Measurements from ENCODE around the gene SYNE2.
"Not testable (repeated sequence)": the region's sequence is repeated elsewhere in the genome, so short reads cannot be mapped to it uniquely, and the experiment has no call there.

SYNE2 gene

DNA sequence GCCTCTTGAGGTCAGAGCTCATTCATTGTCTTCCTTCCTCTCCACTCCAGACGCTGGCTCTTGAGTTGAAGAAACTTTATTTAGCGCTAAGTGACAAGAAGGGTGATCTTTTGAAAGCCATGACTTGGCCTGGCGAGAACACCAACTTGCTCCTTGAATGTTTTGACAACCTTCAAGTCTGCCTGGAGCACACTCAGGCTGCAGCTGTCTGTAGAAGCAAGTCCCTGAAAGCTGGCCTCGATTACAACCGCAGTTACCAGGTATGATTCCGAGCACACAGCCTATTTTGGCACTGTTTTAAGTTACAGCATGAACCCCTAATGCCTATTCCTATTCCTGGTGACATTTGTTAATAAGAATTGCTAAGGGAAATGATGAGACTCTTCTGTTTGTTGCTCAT, 273.7 kb downstream of the SYNE2 start:
- DNase-seq = no peak

DNA sequence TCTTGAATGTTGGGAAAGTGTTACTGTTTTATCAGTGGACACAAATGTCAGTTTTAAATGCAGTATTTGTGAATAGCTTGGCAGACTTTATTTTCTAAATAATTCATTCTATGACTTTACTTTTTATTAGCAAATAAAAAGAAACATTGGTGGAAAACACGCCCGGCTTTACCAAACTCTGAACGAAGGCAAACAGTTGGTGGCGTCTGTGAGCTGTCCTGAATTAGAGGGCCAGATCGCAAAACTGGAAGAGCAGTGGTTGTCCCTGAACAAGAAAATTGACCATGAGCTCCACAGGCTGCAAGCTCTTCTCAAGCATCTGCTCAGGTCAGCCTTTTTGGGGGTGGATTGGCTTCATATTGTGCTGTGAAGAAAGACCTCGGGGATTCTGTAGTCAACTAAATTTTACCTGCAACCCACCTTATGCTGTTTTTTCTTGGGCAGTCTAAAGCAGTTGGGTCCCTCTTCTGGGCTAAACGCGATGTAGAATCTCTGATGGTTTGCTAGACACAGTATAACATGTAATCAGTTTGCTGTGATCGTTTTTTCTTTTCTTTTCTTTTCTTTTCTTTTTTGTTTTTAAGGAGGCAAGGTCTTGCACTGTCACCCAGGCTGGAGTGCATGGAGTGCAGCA, 285.0 kb downstream of the SYNE2 start:
- no peak for DNase-seq

GRCh38 chr14:64147126-64147790, 294.5 kb downstream of the SYNE2 start:
- no peak for DNase-seq

DNA sequence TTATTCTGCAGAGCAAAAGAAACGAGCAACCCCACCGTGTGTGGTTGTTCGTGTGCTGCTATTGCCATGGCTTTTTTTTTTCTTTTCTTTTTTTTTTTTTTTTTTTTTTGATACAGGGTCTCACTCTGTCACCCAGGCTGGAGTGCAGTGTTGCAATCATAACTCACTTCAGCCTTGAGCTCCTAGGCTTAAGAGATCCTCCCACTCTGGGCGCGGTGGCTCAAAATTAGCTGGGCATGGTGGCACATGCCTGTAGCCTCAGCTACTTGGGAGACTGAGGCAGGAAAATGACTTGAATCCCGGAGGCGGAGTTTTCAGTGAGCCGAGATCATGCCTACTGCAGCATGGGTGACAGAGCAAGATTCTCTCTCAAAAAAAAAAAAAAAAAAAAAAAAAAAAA, 297.1 kb downstream of the SYNE2 start:
- DNase-seq = no peak

DNA sequence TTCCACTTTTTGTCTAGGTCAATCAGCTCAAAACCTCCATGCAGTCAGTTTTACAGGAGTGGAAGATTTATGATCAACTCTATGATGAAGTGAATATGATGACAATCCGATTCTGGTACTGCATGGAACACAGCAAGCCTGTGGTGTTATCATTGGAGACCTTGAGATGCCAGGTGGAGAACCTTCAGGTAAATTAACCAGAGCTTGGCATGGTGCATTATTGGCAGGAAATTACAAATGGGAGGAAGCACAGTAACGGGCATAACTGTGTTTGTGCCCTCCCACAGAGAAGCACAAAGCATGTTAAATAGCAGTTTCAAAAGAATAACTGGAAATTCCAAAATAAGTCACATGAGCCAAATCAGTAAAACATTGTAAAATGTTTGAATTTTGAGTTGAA, 305.8 kb downstream of the SYNE2 start:
- no peak for DNase-seq

GRCh38 chr14:64159588-64159987, 306.8 kb downstream of the SYNE2 start:
- no peak for DNase-seq

- no peak for DNase-seq
Observed at GRCh38 chr14:64170181-64170580, 317.4 kb downstream of the SYNE2 start.

- no peak for DNase-seq
Observed at GRCh38 chr14:64174922-64175782, 322.3 kb downstream of the SYNE2 start.

GRCh38 chr14:64176330-64176729, 323.5 kb downstream of the SYNE2 start:
- DNase-seq = no peak

DNA sequence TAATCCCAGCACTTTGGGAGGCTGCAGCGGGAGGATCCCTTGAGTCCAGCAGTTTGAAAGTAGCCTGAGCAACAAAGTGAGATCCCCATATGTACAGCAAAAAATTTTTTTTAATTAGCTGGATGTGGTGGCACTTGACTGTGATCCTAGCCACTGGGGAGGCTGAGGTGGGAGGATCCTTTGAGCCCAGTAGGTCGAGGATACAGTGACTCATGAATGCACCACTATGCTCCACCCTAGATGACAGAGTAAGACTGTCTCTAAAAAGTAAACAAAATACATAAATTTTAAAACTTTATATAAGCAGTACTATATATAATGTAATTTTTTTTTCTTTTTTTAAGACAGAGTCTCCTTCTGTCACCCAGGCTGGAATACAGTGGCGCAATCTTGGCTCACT, 326.0 kb downstream of the SYNE2 start:
- DNase-seq = no peak

GRCh38 chr14:64182908-64183307, 330.1 kb downstream of the SYNE2 start:
- DNase-seq = not testable (repeated sequence)

DNA sequence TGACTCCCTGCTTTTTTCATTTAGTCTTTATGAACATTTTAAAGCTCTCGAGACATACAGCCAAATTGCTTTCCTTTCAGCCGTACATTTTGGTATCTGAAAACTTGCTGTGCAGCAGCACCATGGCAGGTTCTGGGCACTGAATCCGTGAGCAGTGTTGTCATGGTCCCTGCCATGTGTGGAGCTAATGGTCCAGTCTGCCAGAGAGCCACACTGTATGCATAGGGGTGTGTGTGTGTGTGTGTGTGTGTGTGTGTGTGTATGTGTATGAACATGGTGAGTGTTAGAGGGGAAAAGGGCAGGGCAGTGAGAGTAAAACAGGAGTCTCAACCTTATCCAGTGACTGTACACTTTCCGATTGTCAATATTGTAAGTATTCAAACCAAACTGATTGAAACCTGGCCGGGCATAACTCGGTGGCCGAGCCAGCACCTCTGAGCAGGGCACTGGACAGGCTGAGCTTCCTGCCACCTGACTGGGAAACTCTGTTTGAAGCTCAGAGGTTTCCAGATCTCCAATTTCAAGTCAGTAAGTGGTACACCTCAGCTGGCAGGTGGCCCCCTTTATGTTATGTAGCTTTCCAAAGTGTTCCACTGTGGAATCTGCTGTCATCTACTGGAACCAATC, 331.4 kb downstream of the SYNE2 start:
- DNase-seq = no peak

DNA sequence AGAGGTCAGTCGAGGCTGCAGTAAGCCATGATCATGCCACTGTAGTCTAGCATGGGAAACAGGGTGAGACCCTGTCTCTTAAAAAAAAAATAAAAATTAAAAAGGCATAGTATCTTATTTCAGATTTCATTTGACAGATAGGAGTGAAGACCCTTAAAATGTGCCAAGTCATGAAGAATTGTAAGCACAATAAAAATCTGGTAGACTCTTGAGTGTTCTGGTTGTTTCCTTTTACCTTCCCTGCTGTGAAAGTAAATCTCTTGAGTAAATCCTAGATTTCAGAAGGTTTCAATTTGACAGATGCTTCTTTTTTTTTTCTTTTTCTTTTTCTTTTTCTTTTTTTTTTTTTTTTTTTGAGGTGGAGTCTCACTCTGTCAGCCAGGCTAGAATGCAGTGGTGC, 332.4 kb downstream of the SYNE2 start:
- DNase-seq = no peak

DNA sequence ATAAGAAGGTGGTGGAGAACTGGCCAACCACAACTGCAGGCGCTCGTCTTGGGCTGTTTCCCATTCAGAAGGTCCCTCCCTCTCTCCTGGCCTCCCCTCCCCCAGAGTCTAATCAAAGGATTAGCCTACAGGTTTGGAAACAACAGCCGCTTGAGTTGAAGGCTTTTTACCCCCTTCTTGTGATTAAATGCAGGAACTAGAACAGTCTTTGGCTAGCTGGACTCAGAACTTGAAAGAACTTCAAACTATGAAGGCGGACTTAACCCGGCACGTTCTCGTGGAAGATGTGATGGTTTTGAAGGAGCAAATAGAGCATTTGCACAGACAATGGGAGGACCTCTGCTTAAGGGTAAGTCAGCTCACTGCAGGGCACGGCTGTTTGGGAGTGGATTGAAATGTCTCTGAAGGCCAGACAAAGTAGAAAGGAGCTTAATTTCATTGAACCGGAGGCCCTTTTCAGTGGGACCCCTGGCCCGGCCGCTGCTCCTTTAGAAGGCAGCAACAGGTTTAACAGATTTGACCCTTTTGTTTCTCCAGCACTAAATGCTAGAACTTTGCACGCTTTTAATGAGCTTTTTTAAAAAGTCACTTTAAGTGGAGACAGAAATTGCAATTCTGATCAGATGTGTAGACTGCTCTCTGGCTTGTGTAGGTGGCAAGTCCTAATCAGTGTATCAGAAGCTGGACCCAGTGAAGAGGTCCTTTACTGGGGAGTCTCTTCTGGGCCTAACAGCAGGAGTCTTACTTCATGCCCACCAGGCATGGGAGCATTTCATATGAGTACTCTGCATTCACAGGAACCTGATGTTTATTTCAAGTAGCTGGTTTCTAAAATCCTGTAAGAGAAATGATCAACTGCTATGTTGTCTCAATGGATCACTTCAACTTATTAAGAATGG, 333.7 kb downstream of the SYNE2 start:
- DNase-seq = no peak

DNA sequence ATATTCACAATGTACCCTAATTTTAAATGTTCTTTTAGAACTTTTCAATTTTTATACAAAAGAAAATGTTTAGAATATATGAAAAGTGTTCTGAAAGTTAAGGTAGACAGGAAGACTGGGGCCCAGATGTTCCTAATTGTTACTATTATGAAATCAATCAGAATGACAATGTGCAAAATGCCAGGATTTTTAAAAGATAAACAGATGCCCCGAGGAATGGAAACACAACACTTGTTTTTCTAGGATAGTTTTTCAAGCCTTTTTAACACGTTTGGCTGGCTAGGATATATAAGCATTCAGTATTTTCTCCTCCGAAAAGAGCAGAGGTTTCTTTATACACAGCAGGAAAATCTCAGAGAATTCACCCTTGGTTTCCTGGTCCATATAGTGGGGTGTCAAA, 334.5 kb downstream of the SYNE2 start:
- DNase-seq = no peak

GRCh38 chr14:64190974-64191502, 338.2 kb downstream of the SYNE2 start:
- DNase-seq = peak; percentile 65

GRCh38 chr14:64191756-64192155, 339.0 kb downstream of the SYNE2 start:
- DNase-seq = no peak

- no peak for DNase-seq
Observed at GRCh38 chr14:64193821-64194220, 341.0 kb downstream of the SYNE2 start.

DNA sequence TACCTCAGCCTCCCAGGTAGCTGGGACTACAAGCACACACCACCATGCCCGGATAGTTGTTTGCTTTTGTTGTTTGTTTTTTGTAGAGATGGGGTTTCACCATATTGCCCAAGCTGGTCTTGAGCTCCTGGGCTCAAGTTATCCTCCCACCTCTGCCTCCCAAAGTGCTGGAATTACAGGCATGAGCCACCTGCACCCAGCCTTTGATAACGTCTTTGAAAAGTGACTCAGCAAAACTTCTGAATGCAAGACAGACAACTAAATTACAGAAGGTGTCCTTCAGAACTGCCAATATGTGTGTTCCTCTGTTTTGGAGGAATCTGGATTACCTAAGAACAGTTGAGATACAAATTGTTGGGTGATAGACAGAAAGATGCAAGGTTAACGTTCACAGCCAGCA, 341.6 kb downstream of the SYNE2 start:
- no peak for DNase-seq

DNA sequence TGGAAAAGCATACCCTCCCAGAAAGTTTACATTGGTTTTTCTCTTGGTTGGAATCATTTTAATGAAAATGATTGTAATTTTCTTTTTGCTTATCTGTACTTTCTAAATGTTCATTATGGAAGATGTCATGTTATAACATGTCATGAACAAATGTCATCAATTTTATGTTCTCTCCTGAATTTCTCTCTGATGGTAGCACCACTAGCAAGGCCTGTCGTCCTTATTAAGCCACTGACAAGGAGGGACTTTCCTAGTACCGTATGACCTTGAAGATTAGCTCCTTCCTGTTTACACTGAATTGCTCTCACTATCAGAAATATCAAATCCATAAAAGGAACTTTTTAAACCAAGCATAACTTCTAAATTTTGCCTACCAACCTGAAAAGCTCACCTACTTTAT, 342.4 kb downstream of the SYNE2 start:
- no peak for DNase-seq

GRCh38 chr14:64196056-64196455, 343.3 kb downstream of the SYNE2 start:
- no peak for DNase-seq

DNA sequence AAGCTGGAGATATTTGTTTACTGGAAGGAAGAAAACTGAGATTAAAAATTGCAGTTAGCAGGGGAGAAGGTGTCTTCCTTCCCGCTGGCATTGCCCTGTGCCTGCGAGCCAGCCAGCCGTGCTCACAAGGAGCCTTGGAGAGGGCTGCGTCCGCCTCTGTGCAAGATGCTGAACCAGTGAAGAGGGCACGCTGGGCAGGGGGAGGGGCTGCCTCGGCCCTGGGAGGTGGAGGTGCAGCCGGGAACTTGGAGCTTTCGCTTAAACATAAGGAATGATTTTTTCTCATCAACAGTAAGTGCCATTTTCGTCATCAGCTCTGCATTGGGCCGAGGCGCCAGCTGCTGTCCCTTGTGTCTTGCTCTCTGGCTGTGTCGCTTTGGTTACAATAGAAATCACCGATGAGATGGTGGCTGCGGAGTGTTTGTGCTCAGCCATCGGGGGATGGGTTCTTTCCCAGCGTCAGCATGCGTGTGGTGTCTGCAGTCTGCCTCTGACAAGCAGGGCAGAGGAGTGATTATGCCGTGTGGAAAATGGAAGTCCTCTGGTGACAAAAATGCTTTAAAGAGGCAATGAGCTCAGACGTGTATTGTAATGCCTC, 344.1 kb downstream of the SYNE2 start:
- peak; percentile 98 for DNase-seq

Data from NCI-H524 treated with DMSO at 0.1 percent for 48 hours (cell line).